ENCODE measurements around the gene PLEK. TPM values are rescaled to one million over a fixed set of nuclear protein-coding genes. Genes with fewer than 3 reads are reported as not detected.

Gene PLEK
- polyA plus RNA-seq, 1 of the 3 experiments (the other 2 are of a cell fraction) = 0.02 TPM

DNA sequence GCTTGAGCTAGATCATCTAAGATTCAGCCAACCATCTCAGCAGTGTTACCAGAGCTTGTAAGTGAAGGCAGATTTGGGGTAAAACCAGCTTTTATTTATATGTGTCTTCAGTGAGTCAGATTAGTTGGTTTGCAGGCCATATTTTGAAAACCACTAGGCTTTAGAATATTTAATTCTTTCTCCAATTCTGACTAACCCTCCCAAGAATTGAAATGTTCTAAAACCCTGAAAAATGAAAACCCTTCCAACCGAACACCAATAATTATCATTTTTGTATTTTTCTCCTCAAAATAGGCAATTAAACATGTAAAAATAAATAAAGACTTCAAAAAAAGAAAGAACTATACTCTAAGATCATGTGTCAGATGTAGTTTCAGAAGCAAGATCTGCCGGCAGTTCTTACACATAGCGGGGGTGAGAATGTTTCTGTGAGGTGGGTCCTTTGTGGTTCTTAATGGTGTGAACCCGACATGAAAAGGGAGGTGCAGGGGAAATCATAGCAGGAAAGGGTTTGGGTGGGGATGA is 14.2 kb downstream of the PLEK start:
- no peaks in the 10 kb centered on the region for H3F3A ChIP-seq (replicated peaks; ENCODE audit: insufficient read depth)
- TF ChIP-seq GABPA (IDR thresholded peaks at IDR 0.05; ENCODE audit: low read depth) = no peak
- TF ChIP-seq, protein P1, sequence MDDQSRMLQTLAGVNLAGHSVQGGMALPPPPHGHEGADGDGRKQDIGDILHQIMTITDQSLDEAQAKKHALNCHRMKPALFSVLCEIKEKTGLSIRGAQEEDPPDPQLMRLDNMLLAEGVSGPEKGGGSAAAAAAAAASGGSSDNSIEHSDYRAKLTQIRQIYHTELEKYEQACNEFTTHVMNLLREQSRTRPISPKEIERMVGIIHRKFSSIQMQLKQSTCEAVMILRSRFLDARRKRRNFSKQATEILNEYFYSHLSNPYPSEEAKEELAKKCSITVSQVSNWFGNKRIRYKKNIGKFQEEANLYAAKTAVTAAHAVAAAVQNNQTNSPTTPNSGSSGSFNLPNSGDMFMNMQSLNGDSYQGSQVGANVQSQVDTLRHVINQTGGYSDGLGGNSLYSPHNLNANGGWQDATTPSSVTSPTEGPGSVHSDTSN (IDR thresholded peaks at IDR 0.05) = no peak
- TF ChIP-seq SIN3A (IDR thresholded peaks at IDR 0.05; ENCODE audit: borderline replicate concordance, low read depth, low read length) = no peak
- no peak for TF ChIP-seq YY1 (IDR thresholded peaks at IDR 0.05; ENCODE audit: low read depth)
- H2AFZ ChIP-seq (ENCODE audit: low read depth) = no peak overlapping the region
- no peaks in the 10 kb centered on the region for H3K9me2 ChIP-seq
- no peaks in the 10 kb centered on the region for H3K9me3 ChIP-seq
- no peak overlapping the region for H3K27ac ChIP-seq (ENCODE audit: low read depth in 2 of 2, low read length in 1 of 2)
- DNase-seq = no peak
- no peaks in the 10 kb centered on the region for H3K4me1 ChIP-seq (ENCODE audit: control insufficient read depth in 1 of 2, insufficient read depth in 2 of 2, low read depth in 1 of 2, low read length in 1 of 2)
- H3K79me2 ChIP-seq (ENCODE audit: insufficient read depth) = no peaks in the 10 kb centered on the region
- no peak overlapping the region for H3K4me2 ChIP-seq
- H3K9ac ChIP-seq = no peak overlapping the region
- H3K4me3 ChIP-seq (ENCODE audit: low read depth in 2 of 2, low read length in 1 of 2) = no peak overlapping the region
- H3K36me3 ChIP-seq (replicated peaks in 1 of 2; ENCODE audit: control insufficient read depth in 1 of 2, insufficient read depth in 2 of 2, low read length in 1 of 2) = no peaks in the 10 kb centered on the region
- POLR2A ChIA-PET = no interaction called here
- CTCF ChIA-PET = interaction anchor here (0.9 kb wide), 1 partner anchor 62 kb away, joined by 3 read pairs; no protein-coding TSS in a partner anchor
- H3K27me3 ChIP-seq (ENCODE audit: insufficient read depth) = peaks cover 2% of the 10 kb centered on the region; the same call in 1 of the 2 replicates
- WGBS (ENCODE audit: low lambda C conversion rate) = 65% methylated on average over 4 of the region's 4 CpGs
- no peaks in the 10 kb centered on the region for H4K20me1 ChIP-seq (ENCODE audit: insufficient read depth)

DNA sequence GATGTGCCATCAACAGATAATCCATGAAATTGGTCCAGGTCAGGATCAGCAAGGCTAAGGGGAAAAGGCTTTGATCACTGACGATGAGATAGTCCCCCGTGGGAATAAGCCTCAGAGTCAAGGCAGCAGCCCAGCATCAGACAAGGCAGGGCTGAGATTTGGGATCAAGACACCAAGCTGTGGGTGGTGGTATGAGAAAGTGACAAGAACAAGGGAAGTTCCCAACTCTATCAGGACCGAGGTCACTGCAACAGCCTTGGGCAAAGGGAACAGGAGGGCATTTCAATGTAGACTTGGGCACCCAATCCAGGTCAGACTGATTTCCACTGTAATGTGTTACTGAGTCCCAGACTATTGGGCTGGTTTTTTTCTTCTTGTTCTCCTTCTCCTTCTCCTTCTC is 18.7 kb downstream of the PLEK start:
- Histone ChIP-seq H3K9me3 (no peaks in the 10 kb centered on the region), H3K4me1 (ENCODE audit: control insufficient read depth in 1 of 2, insufficient read depth in 2 of 2, low read depth in 1 of 2, low read length in 1 of 2) (no peaks in the 10 kb centered on the region), H4K20me1 (ENCODE audit: insufficient read depth) (no peaks in the 10 kb centered on the region), H3K27me3 (ENCODE audit: insufficient read depth) (peaks cover 8% of the 10 kb centered on the region; the same call in 1 of the 2 replicates), H2AFZ (ENCODE audit: low read depth) (no peak overlapping the region), H3K4me2 (no peak overlapping the region), H3K9ac (no peak overlapping the region), H3K9me2 (no peaks in the 10 kb centered on the region), H3K4me3 (ENCODE audit: low read depth in 2 of 2, low read length in 1 of 2) (no peak overlapping the region), H3F3A (replicated peaks; ENCODE audit: insufficient read depth) (no peaks in the 10 kb centered on the region), H3K36me3 (replicated peaks in 1 of 2; ENCODE audit: control insufficient read depth in 1 of 2, insufficient read depth in 2 of 2, low read length in 1 of 2) (no peaks in the 10 kb centered on the region), H3K79me2 (ENCODE audit: insufficient read depth) (no peaks in the 10 kb centered on the region), H3K27ac (ENCODE audit: low read depth in 2 of 2, low read length in 1 of 2) (no peak overlapping the region)
- CTCF ChIA-PET = no interaction called here
- TF ChIP-seq, protein P2, sequence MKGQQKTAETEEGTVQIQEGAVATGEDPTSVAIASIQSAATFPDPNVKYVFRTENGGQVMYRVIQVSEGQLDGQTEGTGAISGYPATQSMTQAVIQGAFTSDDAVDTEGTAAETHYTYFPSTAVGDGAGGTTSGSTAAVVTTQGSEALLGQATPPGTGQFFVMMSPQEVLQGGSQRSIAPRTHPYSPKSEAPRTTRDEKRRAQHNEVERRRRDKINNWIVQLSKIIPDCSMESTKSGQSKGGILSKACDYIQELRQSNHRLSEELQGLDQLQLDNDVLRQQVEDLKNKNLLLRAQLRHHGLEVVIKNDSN (IDR thresholded peaks at IDR 0.05; ENCODE audit: borderline replicate concordance, low read depth) = no peak
- TF ChIP-seq POLR2AphosphoS5 (IDR thresholded peaks at IDR 0.05; ENCODE audit: low read depth, low read length) (no peak), MXI1 (IDR thresholded peaks at IDR 0.05; ENCODE audit: low read depth, low read length) (no peak), YY1 (IDR thresholded peaks at IDR 0.05; ENCODE audit: low read depth) (no peak), EZH2phosphoT487 (IDR thresholded peaks at IDR 0.05; ENCODE audit: borderline replicate concordance, low read depth) (no peak), TAF1 (IDR thresholded peaks at IDR 0.05; ENCODE audit: borderline replicate concordance, low read depth, low read length) (no peak), TCF12 (IDR thresholded peaks at IDR 0.05) (no peak), GABPA (IDR thresholded peaks at IDR 0.05; ENCODE audit: low read depth) (no peak), JUND (IDR thresholded peaks at IDR 0.05) (no peak), FOSL2 (IDR thresholded peaks at IDR 0.05; ENCODE audit: borderline replicate concordance, low read depth) (no peak), SIN3A (IDR thresholded peaks at IDR 0.05; ENCODE audit: borderline replicate concordance, low read depth, low read length) (no peak), ELF1 (IDR thresholded peaks at IDR 0.05) (no peak)
- TF ChIP-seq, protein P3, sequence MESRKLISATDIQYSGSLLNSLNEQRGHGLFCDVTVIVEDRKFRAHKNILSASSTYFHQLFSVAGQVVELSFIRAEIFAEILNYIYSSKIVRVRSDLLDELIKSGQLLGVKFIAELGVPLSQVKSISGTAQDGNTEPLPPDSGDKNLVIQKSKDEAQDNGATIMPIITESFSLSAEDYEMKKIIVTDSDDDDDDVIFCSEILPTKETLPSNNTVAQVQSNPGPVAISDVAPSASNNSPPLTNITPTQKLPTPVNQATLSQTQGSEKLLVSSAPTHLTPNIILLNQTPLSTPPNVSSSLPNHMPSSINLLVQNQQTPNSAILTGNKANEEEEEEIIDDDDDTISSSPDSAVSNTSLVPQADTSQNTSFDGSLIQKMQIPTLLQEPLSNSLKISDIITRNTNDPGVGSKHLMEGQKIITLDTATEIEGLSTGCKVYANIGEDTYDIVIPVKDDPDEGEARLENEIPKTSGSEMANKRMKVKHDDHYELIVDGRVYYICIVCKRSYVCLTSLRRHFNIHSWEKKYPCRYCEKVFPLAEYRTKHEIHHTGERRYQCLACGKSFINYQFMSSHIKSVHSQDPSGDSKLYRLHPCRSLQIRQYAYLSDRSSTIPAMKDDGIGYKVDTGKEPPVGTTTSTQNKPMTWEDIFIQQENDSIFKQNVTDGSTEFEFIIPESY (IDR thresholded peaks at IDR 0.05; ENCODE audit: borderline replicate concordance, low read depth) = no peak
- TF ChIP-seq, protein P4, sequence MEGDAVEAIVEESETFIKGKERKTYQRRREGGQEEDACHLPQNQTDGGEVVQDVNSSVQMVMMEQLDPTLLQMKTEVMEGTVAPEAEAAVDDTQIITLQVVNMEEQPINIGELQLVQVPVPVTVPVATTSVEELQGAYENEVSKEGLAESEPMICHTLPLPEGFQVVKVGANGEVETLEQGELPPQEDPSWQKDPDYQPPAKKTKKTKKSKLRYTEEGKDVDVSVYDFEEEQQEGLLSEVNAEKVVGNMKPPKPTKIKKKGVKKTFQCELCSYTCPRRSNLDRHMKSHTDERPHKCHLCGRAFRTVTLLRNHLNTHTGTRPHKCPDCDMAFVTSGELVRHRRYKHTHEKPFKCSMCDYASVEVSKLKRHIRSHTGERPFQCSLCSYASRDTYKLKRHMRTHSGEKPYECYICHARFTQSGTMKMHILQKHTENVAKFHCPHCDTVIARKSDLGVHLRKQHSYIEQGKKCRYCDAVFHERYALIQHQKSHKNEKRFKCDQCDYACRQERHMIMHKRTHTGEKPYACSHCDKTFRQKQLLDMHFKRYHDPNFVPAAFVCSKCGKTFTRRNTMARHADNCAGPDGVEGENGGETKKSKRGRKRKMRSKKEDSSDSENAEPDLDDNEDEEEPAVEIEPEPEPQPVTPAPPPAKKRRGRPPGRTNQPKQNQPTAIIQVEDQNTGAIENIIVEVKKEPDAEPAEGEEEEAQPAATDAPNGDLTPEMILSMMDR (IDR thresholded peaks at IDR 0.05) = no peak
- TF ChIP-seq, protein P5, sequence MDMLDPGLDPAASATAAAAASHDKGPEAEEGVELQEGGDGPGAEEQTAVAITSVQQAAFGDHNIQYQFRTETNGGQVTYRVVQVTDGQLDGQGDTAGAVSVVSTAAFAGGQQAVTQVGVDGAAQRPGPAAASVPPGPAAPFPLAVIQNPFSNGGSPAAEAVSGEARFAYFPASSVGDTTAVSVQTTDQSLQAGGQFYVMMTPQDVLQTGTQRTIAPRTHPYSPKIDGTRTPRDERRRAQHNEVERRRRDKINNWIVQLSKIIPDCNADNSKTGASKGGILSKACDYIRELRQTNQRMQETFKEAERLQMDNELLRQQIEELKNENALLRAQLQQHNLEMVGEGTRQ (IDR thresholded peaks at IDR 0.05; ENCODE audit: borderline replicate concordance, low read depth, low read length) = no peak
- POLR2A ChIA-PET = no interaction called here
- WGBS (ENCODE audit: low lambda C conversion rate) = 33% methylated on average over 3 of the region's 3 CpGs
- DNase-seq = no peak

All from SK-N-SH (cell line).